Endothelial cell (in vitro differentiated cells): ENCODE measurements around the gene PADI1. TPM values are rescaled to one million over a fixed set of nuclear protein-coding genes. Genes with fewer than 3 reads are reported as not detected.

Source experiments
- DNase-seq: peaks from one replicate; pipeline ENCODE4 v3.0.0; 2021; ENCODE audit warnings: low spot score
- H3K27ac Mint-ChIP-seq: one replicate; pipeline ENCODE4 v1.8.0; 2021; ENCODE audit warnings: mixed read lengths, inconsistent platforms; ENCODE audit not compliant: unreplicated experiment
- H3K27me3 Mint-ChIP-seq: one replicate; pipeline ENCODE4 v1.8.0; 2021; ENCODE audit warnings: mild to moderate bottlenecking, moderate library complexity, mixed read lengths, inconsistent platforms; ENCODE audit not compliant: unreplicated experiment
- H3K36me3 Mint-ChIP-seq: one replicate; pipeline ENCODE4 v1.8.0; 2021; ENCODE audit warnings: mild to moderate bottlenecking, low read depth, mixed read lengths, inconsistent platforms; ENCODE audit not compliant: unreplicated experiment
- H3K4me1 Mint-ChIP-seq: one replicate; pipeline ENCODE4 v1.8.0; 2021; ENCODE audit warnings: mild to moderate bottlenecking, mixed read lengths, inconsistent platforms; ENCODE audit not compliant: unreplicated experiment
- H3K4me3 Mint-ChIP-seq: one replicate; pipeline ENCODE4 v1.8.0; 2021; ENCODE audit warnings: mild to moderate bottlenecking, mixed read lengths, inconsistent platforms; ENCODE audit not compliant: unreplicated experiment
- H3K9me3 Mint-ChIP-seq: one replicate; pipeline ENCODE4 v1.8.0; 2021; ENCODE audit warnings: mixed read lengths, inconsistent platforms; ENCODE audit not compliant: unreplicated experiment
- total RNA-seq: library from RNA; stranded (reverse); fragmentation: NEBNext Ultra II Directional; extraction: Animal tissue kit (Norgen Biotek cat#: 25700); gene quantifications from one replicate; pipeline ENCODE4 v1.2.1, GENCODE V29; 2021; ENCODE audit not compliant: unreplicated experiment
- TF ChIP-seq, protein P1 (sequence below): fragments of 200-600 bp; sonication (generic); IDR thresholded peaks from one replicate; pipeline ENCODE4 v1.5.0; 2021; ENCODE audit warnings: antibody characterized with exemption; ENCODE audit not compliant: unreplicated experiment

PADI1 gene
- total RNA-seq, 1 donor from 2014 or later, result 0.08 TPM

DNA sequence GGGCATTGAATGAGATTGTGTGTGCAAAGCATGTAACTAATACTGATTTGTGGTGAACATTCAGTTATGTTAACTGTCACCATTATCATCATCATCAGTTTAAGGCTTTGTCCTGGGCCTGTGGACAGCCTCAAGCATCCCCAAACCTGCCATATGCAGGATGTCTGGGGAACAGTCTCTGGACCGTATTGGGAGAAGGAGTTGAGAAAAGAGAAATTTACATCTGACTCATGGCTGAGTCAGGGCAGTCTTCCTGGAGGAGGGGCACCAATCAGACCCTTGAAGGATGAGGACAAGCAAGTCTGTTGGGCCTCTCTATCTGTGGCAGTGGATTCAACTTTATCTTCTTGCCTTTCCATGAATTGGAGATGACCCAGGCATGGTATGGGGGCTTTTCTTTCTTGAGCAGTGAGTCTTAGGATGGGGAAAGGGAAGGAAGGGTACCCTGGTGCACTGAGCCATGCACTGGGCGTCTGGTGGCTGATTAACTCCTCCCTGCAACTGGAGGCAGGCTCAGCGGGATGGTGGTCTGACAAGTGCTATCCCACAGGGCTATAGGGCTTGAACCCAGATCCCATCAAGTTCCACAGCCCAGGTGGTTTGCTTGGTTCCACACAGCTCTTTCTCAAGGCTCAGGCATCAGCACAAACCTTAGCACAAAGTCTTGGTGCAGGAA, 46.9 kb downstream of the PADI1 start:
- TF ChIP-seq, protein P1, sequence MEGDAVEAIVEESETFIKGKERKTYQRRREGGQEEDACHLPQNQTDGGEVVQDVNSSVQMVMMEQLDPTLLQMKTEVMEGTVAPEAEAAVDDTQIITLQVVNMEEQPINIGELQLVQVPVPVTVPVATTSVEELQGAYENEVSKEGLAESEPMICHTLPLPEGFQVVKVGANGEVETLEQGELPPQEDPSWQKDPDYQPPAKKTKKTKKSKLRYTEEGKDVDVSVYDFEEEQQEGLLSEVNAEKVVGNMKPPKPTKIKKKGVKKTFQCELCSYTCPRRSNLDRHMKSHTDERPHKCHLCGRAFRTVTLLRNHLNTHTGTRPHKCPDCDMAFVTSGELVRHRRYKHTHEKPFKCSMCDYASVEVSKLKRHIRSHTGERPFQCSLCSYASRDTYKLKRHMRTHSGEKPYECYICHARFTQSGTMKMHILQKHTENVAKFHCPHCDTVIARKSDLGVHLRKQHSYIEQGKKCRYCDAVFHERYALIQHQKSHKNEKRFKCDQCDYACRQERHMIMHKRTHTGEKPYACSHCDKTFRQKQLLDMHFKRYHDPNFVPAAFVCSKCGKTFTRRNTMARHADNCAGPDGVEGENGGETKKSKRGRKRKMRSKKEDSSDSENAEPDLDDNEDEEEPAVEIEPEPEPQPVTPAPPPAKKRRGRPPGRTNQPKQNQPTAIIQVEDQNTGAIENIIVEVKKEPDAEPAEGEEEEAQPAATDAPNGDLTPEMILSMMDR, result no peak
- no peak for DNase-seq
- no peaks in the 10 kb centered on the region for H3K27me3 Mint-ChIP-seq
- H3K36me3 Mint-ChIP-seq, result no peaks in the 10 kb centered on the region
- no peak overlapping the region for H3K27ac Mint-ChIP-seq
- H3K9me3 Mint-ChIP-seq, result no peaks in the 10 kb centered on the region
- no peak overlapping the region for H3K4me3 Mint-ChIP-seq
- no peaks in the 10 kb centered on the region for H3K4me1 Mint-ChIP-seq

DNA sequence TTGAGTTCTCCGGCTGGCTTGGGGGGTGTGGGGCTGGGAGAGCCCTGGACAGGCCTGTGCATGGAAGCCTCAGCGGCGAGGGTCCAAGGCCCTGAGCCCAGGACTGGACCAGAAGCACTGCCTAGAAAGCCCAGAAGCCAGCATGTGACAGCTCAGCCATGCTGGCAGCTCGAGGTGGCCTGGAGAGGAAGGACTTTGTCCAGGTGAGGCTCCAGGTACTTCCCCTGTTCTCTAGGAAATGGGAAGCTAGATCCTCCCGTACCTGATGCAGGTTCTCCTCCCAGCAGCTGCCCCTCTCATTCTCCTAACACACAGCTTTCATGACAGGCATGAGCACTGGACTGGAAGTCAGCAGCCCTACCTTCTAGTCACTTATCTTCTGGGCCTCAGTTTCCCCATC, 50.4 kb downstream of the PADI1 start:
- no peak for DNase-seq
- Mint-ChIP-seq H3K36me3 (no peaks in the 10 kb centered on the region), H3K4me3 (no peak overlapping the region), H3K4me1 (no peaks in the 10 kb centered on the region), H3K27ac (no peak overlapping the region), H3K9me3 (no peaks in the 10 kb centered on the region), H3K27me3 (no peaks in the 10 kb centered on the region)
- TF ChIP-seq, protein P1, result no peak

DNA sequence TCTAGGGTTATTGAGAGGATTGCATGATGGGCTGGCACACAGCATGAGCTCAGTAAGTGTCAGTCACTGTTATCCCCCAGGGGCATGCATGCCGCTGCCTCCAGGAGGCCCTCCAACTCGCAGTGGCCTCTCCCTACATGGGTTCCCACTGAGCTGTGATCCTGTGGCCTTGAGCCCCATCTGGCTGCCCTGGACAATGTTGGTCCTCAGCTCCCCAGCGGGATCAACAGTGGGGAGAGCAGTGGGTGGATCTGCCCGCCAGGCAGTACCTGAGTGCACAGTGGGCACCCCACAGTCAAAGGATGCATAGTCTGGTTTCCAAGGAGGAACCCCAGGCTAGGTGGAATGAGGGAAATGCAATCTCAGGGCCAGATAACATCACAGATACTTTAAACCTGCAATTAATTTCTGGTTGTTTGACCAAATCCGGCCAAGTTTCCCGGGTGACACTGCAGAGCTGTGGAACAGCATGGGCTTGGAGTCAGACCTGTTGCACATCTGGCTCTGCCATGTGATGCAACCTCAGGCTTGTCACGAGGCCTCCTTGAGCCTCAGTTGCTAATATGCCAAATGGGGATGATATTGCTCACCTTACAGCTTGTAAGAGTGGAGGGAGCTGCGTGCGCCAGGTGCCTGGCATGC, 53.3 kb downstream of the PADI1 start:
- Mint-ChIP-seq H3K9me3 (no peaks in the 10 kb centered on the region), H3K4me3 (no peak overlapping the region), H3K27me3 (no peaks in the 10 kb centered on the region), H3K4me1 (no peaks in the 10 kb centered on the region), H3K36me3 (no peaks in the 10 kb centered on the region), H3K27ac (no peak overlapping the region)
- TF ChIP-seq, protein P1, result no peak
- no peak for DNase-seq

DNA sequence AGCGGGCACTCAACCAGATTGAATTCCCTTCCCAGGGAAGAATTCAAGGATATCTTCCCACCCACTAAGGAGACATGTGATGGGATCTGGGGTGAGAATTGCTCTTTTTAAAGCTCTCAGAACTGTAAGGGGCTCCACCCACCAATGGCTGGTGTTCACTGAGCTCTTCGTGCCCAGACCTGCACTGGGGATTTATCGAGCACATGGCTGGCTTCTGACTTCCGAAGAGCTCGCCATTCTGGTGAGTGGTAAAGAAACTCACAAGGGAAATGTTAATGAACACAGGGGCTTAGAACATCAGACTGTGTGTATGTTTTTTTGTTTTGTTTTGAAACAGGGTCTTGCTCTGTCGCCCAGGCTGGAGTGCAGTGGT, 53.8 kb downstream of the PADI1 start:
- H3K9me3 Mint-ChIP-seq, result no peaks in the 10 kb centered on the region
- no peak overlapping the region for H3K27ac Mint-ChIP-seq
- no peaks in the 10 kb centered on the region for H3K4me1 Mint-ChIP-seq
- H3K36me3 Mint-ChIP-seq, result no peaks in the 10 kb centered on the region
- DNase-seq, result no peak
- TF ChIP-seq, protein P1, result no peak
- no peak overlapping the region for H3K4me3 Mint-ChIP-seq
- H3K27me3 Mint-ChIP-seq, result no peaks in the 10 kb centered on the region

DNA sequence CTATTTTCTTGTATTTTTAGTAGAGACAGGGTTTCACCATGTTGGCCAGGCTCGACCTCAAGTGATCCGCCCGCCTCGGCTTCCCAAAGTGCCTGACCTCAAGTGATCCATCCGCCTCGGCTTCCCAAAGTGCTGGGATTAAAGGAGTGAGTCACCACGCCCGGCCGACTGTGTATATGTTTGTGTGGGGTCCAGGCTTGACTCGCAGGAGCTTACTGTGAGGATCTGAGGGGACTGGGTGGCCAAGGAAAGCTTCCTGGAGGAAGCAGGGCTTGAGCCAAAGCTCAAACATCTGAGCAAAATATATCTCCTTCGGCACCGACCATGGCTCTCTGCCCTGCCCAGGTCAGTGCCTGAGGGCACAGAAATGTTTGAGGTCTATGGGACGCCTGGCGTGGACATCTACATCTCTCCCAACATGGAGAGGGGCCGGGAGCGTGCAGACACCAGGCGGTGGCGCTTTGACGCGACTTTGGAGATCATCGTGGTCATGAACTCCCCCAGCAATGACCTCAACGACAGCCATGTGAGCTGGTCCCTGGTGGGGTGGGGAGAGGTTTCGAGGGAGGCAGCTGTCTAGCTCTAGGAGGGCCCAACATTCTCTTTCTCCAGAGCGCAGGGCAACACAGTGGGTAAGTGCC, 54.4 kb downstream of the PADI1 start:
- TF ChIP-seq, protein P1, result no peak
- no peak overlapping the region for H3K4me3 Mint-ChIP-seq
- no peaks in the 10 kb centered on the region for H3K27me3 Mint-ChIP-seq
- DNase-seq, result no peak
- no peaks in the 10 kb centered on the region for H3K36me3 Mint-ChIP-seq
- H3K9me3 Mint-ChIP-seq, result no peaks in the 10 kb centered on the region
- H3K4me1 Mint-ChIP-seq, result no peaks in the 10 kb centered on the region
- H3K27ac Mint-ChIP-seq, result no peak overlapping the region
